Activated gamma-delta T cell treated with anti-CD3 and anti-CD28 coated beads, Interleukin-2, amount 50 U/mL, for 16 hours (primary cell): ENCODE results near the gene CDH22.

Experiments used
- DNase-seq: peaks from one replicate; pipeline ENCODE4 v3.0.0-alpha.2; 2020; ENCODE audit warnings: low read depth

The CDH22 gene

DNA sequence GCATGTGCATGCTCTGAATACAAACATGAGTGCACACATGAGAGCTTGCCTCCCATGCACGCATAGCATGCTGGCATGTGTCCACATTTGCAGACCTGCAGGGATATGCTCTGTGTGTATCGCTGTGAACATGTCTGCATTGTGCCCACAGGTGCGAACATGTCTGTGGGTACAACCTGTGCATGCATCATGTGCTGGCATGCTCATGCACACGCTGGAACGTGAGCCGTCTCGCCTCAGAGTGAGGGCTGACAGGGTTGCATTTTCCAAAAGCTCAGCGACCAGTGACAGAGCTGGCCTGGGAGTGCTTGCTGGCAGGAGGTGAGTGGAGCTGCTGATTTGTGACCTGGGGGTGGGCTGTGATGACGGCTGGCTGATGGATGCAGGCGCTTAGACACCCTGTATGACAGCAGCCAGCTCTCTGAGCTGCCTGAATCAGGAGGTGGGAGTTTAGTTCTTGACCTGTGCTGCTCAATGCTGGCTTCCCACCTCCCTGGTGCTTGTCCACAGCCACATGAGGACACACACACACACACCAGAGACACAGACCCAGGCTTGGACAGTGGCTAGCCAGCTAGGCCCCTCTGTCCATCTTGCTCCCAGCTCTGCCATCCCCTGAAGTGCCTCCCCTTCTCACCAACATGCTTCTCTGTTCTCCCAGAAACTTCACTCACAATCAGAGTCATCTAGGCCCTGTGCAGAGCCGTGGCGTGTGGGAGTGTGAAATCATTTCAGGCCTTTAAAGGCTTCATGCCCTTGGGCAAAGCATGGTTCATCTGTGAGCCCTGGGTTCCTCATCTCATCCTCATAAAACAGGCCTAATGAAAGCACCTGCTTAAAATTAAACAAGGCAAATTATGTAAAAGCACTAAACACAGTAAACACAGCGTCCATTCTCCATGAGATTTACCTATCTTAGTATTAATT, 138.8 kb downstream of the CDH22 start:
- DNase-seq: no peak

DNA sequence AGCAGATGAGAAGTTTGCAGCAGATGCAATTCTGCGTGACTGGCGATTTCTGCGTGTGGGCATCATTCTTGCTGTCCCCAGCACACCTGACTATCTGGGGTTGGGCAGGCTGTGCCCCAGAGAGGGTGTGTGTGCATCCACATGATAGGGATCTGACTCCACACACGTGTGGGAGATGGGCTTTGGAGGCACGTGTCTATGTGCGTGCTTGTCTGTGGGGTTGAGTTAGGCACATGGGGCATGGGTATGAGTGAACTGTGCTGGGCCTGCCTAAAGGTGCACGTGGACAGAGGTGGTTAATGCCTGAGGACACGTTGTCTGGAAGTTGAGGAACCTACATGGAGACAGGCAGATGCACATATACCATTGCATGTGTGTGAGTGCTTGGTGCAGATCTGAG, 139.9 kb downstream of the CDH22 start:
- DNase-seq: no peak

DNA sequence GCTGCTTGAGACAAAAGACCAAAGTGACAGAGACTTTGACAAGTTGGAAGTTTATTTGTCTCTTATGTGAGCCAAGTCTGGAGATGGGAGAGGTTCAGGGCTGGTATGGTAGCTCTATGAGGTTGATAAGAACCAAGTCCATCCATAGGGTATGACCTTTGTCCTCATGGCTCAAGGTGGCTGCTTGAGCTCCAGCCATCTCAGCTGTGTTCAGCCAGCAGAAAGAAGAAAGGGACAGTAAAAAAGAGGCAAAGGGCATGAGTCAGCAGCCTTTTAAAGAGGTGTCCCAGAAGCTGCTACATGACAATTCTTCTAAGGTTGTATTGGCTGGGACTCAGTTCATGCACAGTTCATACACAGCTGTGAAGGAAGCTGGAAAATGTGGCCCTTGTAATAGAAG, 141.2 kb downstream of the CDH22 start:
- no peak for DNase-seq

DNA sequence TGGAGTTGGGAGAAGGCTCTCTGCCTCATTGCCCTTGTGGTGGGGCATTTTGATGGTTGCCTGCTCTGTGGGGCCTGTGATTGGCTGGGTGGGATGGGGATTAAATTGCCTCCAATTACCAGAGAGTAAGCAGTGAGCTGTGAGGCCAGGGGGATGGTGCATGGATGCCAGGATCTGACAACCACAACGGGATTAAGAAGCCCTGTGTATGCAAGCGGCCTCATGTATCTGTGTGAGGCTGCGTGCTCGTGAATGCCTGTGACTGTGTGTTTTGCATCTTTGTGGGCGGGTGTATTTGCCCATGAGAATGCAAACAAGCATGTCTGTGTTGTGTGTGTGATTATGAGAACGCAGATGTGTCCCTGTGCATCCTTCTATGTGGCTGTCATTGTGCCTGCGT, 144.0 kb downstream of the CDH22 start:
- no peak for DNase-seq

DNA sequence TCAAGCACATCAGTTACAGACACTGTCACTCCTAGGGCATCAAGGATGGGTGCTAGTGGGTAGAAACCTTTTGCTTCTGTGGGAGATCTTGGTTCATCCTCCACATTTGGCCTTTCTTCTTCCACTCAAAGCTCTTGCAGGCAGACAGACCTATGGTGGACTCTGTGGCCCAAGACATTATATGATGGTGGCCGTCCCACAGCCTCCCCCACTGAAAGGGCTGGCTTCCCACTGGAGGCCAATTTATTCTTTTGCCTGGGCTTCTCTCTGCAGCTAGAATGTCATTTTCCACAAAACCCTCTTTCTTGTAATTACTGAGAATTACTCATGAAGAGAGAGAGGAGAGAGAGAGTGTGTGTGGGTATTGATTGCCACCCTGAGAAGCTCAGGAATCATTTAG, 146.4 kb downstream of the CDH22 start:
- DNase-seq: no peak

DNA sequence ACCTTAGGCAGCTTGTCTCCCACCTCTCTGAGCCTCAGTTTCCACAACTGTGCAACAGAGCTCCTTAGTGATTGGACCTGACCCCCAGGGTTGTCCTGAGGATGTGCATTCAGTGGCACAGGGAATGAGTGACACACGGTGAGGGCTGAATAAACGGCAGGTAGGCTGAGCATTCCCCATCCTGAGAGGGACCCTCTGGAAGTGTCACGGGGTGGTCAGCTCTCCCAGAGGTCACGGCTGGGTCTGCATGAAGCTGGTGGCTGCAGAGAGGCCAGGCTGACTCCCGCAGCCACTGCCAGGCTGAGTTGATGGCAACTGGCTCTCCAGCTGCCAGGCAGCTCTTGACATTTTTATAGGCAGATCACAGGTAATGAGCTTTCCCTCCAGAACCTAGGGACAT, 147.6 kb downstream of the CDH22 start:
- no peak for DNase-seq

DNA sequence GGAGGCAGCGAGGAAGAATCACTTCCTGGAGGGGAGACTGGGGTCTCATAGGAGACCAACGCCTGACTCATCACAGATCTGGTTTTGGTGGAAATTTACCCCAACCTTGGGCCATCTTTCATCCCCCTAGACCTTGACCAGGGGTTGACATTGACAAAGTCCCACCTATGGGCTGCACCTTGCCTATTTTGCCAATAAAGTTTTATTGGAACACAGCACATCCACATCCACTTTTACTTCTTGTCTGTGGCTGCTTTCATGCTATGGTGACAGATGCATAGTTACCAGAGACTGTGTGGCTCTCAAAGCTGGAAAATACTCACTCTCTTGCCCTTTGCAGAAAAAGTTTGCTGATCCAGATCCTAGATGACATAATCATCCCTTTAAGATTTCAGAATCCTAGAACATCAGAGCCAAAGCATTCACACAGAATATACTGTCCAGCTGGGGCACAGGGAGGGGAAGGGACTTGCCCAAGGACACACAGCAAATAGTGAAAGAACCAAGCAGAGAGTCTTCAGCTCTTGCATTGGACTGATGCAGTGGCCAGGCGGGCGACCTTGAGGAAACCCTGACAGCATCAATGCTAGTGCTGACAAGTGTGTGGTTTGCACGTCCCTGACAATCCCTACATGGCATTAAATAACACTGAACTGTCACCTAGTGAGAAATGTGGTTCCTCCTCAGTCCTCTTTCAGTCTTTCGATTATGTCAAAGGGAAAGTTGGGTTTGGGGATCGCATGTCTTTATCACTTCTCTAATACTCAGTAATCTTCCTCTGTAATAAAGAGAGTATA, 149.0 kb downstream of the CDH22 start:
- DNase-seq: no peak

DNA sequence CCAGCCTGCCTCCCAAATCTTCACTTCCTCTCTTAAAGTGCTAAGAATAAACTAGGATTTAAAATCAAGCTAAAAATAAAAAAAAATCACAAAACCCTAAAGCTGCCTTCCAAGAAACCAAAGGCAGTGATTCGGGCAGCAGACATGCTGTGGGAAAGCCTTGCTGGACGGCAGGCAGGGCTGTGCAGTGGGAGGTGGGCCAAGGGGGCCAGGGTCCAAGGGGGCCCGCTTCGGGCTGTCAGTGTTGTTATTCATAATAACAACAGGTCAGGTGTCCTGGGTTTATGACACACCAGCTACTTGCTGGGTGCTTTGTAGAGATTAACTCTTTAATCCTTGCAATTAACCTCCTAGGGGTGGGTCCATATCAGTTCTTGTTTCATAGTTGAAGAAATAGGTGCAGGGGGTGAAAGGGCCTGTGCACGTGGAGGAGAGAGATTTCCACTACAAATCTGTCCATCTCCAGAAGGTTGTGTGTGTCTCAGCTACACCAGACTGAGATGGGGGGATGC, 149.8 kb downstream of the CDH22 start:
- DNase-seq: no peak

DNA sequence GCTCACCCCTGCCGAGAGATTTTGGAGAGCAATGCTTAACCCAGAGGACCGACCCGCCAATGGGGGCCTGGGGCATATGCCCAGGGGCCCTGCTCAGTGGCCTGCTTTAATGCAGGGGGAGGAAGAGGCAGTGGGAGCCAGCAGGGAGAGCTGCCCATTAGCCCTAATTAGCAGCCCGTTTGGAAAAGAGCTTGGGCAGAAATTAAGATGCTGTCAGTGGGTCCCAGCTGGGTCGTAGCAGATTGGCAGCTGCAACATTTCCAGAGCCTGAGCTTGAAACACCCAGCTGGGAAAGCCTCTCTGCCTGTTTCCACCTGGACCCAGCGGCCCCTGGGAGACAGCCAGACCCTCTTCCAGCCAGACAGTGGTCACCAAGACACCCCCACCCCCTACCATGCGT, 150.7 kb downstream of the CDH22 start:
- no peak for DNase-seq

DNA sequence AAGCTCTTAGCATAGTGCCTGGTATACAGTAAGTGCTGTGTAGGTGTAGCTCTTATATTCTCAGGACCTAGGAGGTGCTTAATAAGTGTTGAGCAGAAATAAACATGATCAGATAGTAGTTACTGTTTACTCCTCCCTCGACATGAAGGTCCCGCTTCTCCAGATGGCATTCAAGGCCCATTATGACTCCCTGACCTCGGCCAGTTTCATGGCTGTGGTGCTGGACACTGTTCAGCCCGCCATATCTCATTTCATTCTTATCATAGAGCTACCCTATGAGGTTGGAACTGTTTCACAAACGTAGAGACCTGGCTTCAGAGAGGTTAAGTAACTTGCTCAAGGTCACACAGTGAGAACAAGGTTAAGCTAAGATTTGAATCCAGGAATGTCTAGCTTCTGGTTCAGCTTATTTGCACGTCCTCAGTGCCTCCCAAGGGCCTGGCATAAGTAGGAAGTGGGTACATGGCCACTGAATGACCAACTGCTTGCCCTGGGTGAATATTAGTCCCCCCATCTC, 151.2 kb downstream of the CDH22 start:
- DNase-seq: no peak

DNA sequence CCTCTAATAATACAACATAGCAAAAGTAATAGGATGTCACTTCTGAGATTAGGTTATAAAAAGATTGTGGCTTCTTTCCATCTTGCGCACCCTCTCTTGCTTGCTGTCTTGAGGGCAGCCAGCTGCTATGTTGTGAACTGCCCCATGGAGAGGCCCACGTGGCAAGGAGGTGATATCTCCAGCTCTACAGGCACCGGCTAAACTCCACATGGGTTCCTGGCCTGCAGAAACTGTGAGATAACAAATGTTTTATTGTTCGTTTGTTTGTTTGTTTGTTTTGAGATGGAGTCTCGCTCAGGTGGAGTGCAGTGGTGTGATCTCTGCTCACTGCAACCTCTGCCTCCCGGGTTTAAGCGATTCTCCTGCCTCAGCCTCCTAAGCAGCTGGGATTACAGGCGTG, 152.2 kb downstream of the CDH22 start:
- no peak for DNase-seq

DNA sequence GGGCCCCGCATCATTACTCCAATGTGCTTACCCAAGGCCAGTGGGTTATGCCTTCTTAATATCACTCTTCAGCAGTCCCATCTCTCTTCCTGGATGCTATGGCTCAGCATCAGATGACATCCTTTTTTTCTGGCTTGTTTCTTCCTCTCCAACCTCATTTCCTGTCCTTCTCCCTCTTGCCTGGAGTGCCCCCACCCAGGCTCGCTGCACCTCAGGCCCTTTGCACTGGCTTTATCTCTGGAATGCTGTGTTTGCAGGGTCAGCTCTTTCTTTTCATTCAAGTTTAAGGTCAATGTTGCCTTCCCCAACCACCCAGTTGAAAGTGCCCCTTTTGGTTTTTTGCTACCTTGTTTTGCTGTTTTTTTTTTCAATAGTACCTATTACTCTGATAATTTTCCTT, 153.5 kb downstream of the CDH22 start:
- no peak for DNase-seq

DNA sequence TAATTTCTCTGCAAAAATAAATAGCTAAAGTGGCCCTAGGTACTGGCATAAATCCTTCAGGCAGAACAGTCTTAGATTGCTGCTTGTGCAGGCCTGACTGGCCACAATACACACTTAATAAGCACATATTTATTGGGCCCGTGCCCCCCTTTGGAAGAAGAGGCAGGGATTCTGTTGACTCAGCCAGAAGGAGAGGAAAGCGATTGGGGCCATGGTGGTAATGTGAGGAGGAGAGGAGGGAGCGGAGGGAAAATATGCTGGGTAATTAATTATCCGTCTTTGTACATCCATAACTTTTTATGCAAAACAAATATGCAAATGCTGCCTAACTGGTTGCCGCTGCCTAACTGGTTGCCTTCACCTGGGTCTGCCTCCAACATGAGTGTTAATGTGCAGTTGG, 154.0 kb downstream of the CDH22 start:
- no peak for DNase-seq

DNA sequence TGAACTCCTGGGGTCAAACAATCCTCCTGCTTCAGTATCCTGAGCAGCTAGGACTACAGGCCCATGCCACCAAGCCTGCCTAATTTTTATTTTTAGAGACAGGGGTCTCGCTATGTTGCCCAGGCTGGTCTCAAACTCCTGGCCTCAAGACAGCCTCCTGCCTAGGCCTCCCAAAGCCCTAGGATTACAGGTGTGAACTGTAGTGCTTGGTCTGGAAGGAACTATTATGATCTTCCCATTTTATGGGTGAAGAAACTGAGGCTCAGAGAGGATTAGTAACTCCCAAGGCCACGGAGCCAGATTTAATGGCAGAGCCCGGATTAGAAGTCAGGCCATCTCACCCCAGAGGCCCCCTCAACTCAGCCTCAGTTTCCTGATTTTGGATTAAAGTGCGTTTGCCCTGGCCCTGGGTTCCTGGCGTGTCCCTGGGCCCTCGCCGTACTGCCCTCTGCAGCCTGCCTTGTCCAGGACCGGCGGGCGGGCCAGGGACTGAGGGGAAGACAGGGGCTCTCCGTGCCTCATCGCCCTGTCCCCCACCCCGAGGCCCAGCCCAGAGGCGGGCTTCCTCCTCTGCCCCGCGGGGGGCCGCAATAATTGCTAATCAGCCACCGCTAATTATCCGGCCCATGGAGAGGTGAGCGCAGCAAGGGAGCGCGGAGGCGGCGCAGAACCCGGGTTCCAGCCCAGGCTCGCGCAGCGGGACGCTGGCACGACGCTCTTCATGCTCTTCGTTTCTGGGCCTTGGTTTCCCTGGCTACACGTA, 155.3 kb downstream of the CDH22 start:
- no peak for DNase-seq

DNA sequence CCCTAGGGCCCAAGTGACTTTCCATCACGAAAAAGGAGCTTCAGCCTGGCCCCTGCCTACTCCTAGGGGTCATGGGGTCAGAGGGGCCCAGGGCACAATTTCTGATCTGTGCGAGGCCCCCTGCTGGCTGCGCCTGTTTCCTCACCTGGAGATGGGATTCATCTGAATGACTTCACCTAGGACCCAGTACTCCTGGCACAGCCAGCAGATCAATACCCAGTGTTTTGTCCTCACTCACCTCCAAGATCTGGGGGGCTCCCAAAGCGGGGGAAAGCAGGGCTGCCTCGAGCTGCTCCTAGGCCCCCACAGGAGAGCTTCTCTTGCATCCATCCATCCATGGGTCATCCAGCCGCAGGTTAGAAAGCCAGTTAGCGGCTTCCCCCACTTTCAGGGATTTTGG, 156.4 kb downstream of the CDH22 start:
- DNase-seq: no peak

DNA sequence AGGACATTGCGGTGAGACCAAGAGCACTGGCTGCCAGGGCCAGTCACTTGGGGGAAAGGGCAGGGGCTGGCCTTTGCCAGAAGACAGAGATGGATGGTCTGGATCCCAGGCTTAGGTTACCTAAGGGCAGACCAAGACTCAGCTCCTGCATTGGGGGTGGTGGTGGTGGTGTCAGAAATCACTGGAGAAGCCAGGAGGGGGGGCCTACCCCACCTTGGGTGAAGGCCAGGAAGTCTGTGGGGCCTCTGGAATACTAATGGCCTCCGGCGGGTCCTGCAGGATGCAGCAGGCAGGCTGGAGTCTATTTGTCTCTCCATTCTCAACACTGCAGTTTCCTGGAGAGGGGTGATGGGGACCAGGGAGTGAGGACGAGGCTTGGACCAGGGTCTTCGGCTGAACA, 157.4 kb downstream of the CDH22 start:
- no peak for DNase-seq

DNA sequence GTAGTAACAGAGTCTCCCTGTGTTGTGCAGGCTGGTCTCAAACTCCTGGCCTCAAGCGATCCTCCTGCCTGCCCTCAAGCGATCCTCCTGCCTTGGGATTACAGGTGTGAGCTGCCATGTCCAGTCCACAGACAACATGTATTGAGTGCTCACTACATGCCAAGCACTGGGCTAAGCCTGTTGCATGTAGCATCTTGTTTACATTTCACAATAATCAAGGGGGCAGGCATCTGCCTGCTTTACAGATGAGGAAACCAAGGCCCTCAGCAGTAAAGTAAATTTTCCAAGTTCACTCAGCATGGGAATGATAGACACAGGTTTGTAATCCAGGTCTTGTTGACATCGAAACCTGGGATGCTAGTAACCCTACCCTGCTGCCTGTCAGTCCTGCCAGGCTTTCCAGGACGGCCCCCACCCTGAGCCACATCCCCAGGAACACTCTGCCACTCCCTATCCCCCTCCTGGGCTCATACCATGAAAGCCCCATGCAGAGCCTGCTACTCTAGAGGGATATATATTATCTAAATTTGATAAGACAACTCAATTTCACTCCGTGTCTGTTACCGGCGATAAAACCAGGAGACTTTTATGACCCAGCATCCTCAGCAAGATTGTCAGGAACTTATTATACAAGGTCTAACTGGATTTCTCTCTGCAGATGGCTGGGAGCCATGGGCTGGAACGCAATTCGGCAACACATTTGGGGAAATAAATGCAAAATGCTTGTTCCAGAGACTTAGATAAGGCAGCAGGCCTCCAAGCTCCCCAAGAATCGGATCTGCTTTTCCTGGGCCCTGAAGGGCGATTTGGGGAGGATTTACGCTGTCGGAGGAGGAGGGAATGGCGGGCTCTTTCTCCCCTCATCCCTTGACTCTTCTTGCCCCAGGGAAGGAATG, 159.7 kb downstream of the CDH22 start:
- no peak for DNase-seq

DNA sequence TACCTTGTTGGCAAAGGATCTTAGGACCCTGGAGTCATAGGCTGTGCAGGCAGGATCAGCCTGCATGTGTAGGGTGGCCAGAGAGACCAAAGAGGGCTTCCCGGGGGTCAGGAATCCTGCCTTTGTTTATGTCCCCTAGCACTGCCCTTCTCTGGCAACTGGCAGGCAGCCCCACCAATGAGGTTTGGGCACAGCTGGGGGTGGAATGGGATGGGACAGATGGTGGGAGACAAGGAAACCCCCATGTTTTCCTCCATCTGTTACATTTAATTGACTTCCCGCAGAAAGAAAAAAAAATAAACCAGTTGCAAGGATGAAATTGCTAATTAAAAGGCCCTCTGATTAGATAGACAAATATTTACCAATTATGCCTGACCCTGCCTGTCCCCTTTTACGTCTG, 162.6 kb downstream of the CDH22 start:
- DNase-seq: no peak

DNA sequence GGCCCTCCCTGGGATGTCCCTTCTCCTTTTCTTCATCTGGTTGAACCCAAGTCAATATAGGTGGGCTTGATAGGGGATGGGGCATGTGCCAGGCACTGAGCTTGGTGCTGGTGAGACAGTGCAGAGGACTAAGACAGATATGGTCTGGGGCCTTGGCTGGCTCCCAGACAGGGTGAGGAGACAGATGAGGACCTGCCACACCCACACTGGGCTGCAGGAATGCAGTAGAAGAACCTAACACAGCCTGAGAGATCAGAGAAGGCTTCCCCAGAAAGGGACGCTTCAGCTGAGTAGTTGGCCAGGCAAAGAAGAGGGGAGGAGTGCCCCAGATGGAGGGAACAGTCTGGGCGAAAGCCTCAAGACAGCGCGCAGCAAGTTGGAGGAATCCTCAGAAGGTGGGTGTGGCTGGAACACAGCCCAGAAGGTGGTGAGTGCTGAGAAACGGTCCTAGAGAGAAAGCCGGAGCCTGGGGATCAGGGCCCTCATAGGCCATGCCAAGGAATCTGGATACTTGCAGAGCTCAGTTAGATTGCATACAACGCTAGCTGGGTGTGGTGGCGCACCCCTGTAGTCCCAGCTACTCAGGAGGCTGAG, 163.8 kb downstream of the CDH22 start:
- no peak for DNase-seq

DNA sequence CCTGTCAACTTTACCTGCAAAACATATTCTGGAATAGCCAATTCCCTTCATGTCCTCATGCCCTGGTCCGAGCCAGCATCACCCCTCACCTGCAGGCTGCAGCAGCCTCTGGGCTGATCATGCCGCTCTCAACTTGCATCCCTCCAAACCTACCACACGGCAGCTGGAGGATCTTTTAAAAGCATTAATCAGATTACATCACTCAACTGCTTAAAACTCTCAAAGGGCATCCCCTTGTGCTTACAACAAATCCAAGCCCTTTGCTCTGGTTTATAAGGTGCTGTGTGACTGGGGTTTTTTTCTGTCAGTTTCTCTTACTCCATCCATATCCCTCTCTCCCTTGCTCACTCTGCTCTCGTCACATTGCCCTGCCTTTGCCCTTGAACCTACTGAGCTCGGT, 166.2 kb downstream of the CDH22 start:
- no peak for DNase-seq
